A673 (cell line): ENCODE measurements around the gene FTO. TPM values are rescaled to one million over a fixed set of nuclear protein-coding genes. Genes with fewer than 3 reads are reported as not detected.

ENCODE experiments used
- BruUV-seq: library from RNA; stranded (reverse); fragments of 400-500 nt; replicated peaks from 2 replicates; lab custom pipeline; 2021; lab: Mats Ljungman, UMichigan
- CTCF ChIA-PET: fragments of 300-600 bp; sonication (Branson Sonifier 250); formaldehyde crosslinking; loops from one replicate; lab custom pipeline; 2022; ENCODE audit warnings: antibody characterized with exemption; lab: Charles Lee
- POLR2A ChIA-PET: fragments of 300-600 bp; sonication (Branson Sonifier 250); formaldehyde crosslinking; loops from one replicate; lab custom pipeline; 2022; ENCODE audit warnings: antibody characterized with exemption; ENCODE audit not compliant: low non-redundant PET; lab: Charles Lee
- DNase-seq: peaks from one replicate; pipeline ENCODE4 v3.0.0-alpha.2; 2015; ENCODE audit warnings: low spot score
- H3K27ac ChIP-seq: fragments of 200-600 bp; sonication (generic); 2 replicates; pipeline ENCODE4 v1.5.1; 2016; ENCODE audit warnings: mixed run types, low read depth, mild to moderate bottlenecking, mixed read lengths, antibody characterized with exemption, low read length; ENCODE audit not compliant: poor library complexity, severe bottlenecking
- H3K27me3 ChIP-seq: fragments of 200-600 bp; sonication (generic); replicated peaks from 2 replicates; pipeline ENCODE4 v1.6.1; 2017; ENCODE audit warnings: mixed run types, low read depth, mild to moderate bottlenecking, mixed read lengths, antibody characterized with exemption, low read length; ENCODE audit not compliant: insufficient read depth, poor library complexity
- H3K36me3 ChIP-seq: fragments of 200-600 bp; sonication (generic); 2 replicates; pipeline ENCODE4 v1.6.1; 2016; ENCODE audit warnings: mixed run types, mild to moderate bottlenecking, mixed read lengths, antibody characterized with exemption, low read length; ENCODE audit not compliant: insufficient read depth, poor library complexity, severe bottlenecking
- H3K4me1 ChIP-seq: fragments of 200-600 bp; sonication (generic); 2 replicates; pipeline ENCODE4 v1.6.1; 2017; ENCODE audit warnings: mixed run types, mild to moderate bottlenecking, mixed read lengths, antibody characterized with exemption, low read length; ENCODE audit not compliant: insufficient read depth, poor library complexity, severe bottlenecking
- H3K4me3 ChIP-seq: fragments of 200-600 bp; sonication (generic); 2 replicates; pipeline ENCODE4 v1.5.1; 2016; ENCODE audit warnings: low read depth, mixed run types, mild to moderate bottlenecking, mixed read lengths, low read length; ENCODE audit not compliant: poor library complexity, severe bottlenecking
- H3K9me3 ChIP-seq: fragments of 200-600 bp; sonication (generic); 2 replicates; pipeline ENCODE4 v1.6.1; 2016; ENCODE audit warnings: mixed run types, low read depth, mild to moderate bottlenecking, mixed read lengths, antibody characterized with exemption, low read length; ENCODE audit not compliant: poor library complexity, severe bottlenecking
- CTCF ChIP-seq: fragments of 300-800, 200-600 bp; sonication (generic); conservative IDR thresholded peaks from 2 replicates; pipeline ENCODE4 v1.5.1; 2017; ENCODE audit warnings: low read depth, mild to moderate bottlenecking, antibody characterized with exemption, low read length, moderate library complexity, mixed read lengths
- EZH2 ChIP-seq: fragments of 200-600 bp; sonication (generic); IDR thresholded peaks from 2 replicates; pipeline ENCODE4 v1.6.1; 2017; ENCODE audit warnings: borderline replicate concordance, low read depth, mild to moderate bottlenecking, mixed read lengths, antibody characterized with exemption, low read length; ENCODE audit not compliant: poor library complexity, severe bottlenecking
- intact Hi-C: fragments of 100-400 bp; cut with micrococcal nuclease; formaldehyde crosslinking; loops from one replicate; pipeline ENCODE4 v1.10.0; 2022; ENCODE audit not compliant: unreplicated experiment
- total RNA-seq: library from RNA; stranded (reverse); gene quantifications from 2 replicates; pipeline ENCODE4 v1.2.3, GENCODE V29; 2021

Gene FTO
- total RNA-seq, 1 experiment from 2014 or later, result 73.4 TPM

DNA sequence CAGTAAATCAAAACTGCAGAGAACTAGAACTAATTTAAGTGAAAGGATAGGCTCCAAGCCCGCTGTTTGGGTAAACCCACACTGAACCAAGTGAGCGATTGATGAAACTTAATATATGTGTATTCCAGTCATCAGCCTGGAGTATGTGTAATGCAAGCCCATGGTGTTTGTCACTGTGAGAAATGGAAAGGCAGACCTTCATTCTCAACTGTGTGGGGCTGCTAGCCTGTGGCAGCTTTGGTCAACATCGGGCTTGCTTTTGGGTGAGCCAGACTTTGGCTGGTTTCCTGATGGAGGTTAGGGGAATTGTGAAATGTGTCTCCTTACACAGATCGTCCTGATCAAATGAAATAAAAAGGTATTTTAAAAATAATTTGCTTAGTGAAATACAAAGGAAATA, 302.7 kb downstream of the FTO start:
- H3K27ac ChIP-seq, result no peak overlapping the region
- intact Hi-C loops, result no loop called here
- TF ChIP-seq EZH2 (no peak), CTCF (no peak)
- H3K36me3 ChIP-seq, result no peaks in the 10 kb centered on the region
- no peak for DNase-seq
- no peak overlapping the region for H3K4me3 ChIP-seq
- H3K9me3 ChIP-seq, result no peaks in the 10 kb centered on the region
- H3K27me3 ChIP-seq, result no peaks in the 10 kb centered on the region
- ChIA-PET CTCF (no interaction called here), POLR2A (no interaction called here)
- BruUV-seq, result no TSS peak
- no peaks in the 10 kb centered on the region for H3K4me1 ChIP-seq

GRCh38 chr16:54007504-54007903, 303.5 kb downstream of the FTO start:
- no peak for TF ChIP-seq CTCF
- TF ChIP-seq EZH2, result no peak
- H3K27me3 ChIP-seq, result no peaks in the 10 kb centered on the region
- no peaks in the 10 kb centered on the region for H3K4me1 ChIP-seq
- H3K4me3 ChIP-seq, result no peak overlapping the region
- no peaks in the 10 kb centered on the region for H3K36me3 ChIP-seq
- intact Hi-C loops, result no loop called here
- no peak overlapping the region for H3K27ac ChIP-seq
- ChIA-PET CTCF (no interaction called here), POLR2A (no interaction called here)
- H3K9me3 ChIP-seq, result no peaks in the 10 kb centered on the region
- no TSS peak for BruUV-seq
- DNase-seq, result no peak

GRCh38 chr16:54009464-54010176, 305.7 kb downstream of the FTO start:
- Histone ChIP-seq H3K27ac (no peak overlapping the region), H3K4me3 (no peak overlapping the region), H3K4me1 (no peaks in the 10 kb centered on the region), H3K27me3 (no peaks in the 10 kb centered on the region), H3K36me3 (no peaks in the 10 kb centered on the region), H3K9me3 (peaks cover 5% of the 10 kb centered on the region)
- intact Hi-C loops, result no loop called here
- TF ChIP-seq CTCF (no peak), EZH2 (no peak)
- CTCF ChIA-PET, result no interaction called here
- DNase-seq, result no peak
- POLR2A ChIA-PET, result no interaction called here
- BruUV-seq, result no TSS peak
